NCI-H1694 (cell line): ENCODE measurements around the gene CEBPE.

Source experiments
- DNase-seq: peaks from one replicate; lab custom pipeline; 2025; lab: John Stamatoyannopoulos, UW

The CEBPE gene

GRCh38 chr14:23118506-23119362 is at the start of gene CEBPE:
Gene CEBPE (minus strand): TSS chr14:23119255. CDS start chr14:23119091, 164 bp downstream.
- DNase-seq: no peak

- no peak for DNase-seq
Observed at GRCh38 chr14:23168246-23168645, 49.2 kb upstream of the CEBPE start.

- DNase-seq: no peak
Observed at GRCh38 chr14:23167116-23167847, 48.2 kb upstream of the CEBPE start.

GRCh38 chr14:23164949-23165348 is 45.9 kb upstream of the CEBPE start:
- DNase-seq: no peak

GRCh38 chr14:23164250-23164649 is 45.2 kb upstream of the CEBPE start:
- no peak for DNase-seq

GRCh38 chr14:23163830-23164229 is 44.8 kb upstream of the CEBPE start:
- no peak for DNase-seq

GRCh38 chr14:23162800-23163199 is 43.7 kb upstream of the CEBPE start:
- no peak for DNase-seq

- DNase-seq: no peak
Observed at GRCh38 chr14:23162005-23162404, 43.0 kb upstream of the CEBPE start.

GRCh38 chr14:23160924-23161522 is 42.0 kb upstream of the CEBPE start:
- DNase-seq: no peak

GRCh38 chr14:23159532-23159931 is 40.5 kb upstream of the CEBPE start:
- DNase-seq: no peak

GRCh38 chr14:23158779-23159178 is 39.7 kb upstream of the CEBPE start:
- DNase-seq: no peak

GRCh38 chr14:23154964-23155587 is 36.0 kb upstream of the CEBPE start:
- DNase-seq: peak; percentile 37

GRCh38 chr14:23153851-23154796 is 35.1 kb upstream of the CEBPE start:
- DNase-seq: peak; percentile 8

- no peak for DNase-seq
Observed at GRCh38 chr14:23151342-23151741, 32.3 kb upstream of the CEBPE start.

- no peak for DNase-seq
Observed at GRCh38 chr14:23149745-23150144, 30.7 kb upstream of the CEBPE start.

- no peak for DNase-seq
Observed at GRCh38 chr14:23148591-23149249, 29.7 kb upstream of the CEBPE start.

- peak; percentile 84 for DNase-seq
Observed at GRCh38 chr14:23147676-23148075, 28.6 kb upstream of the CEBPE start.

GRCh38 chr14:23146980-23147379 is 27.9 kb upstream of the CEBPE start:
- no peak for DNase-seq

GRCh38 chr14:23146351-23146910 is 27.4 kb upstream of the CEBPE start:
- DNase-seq: no peak

GRCh38 chr14:23145794-23146350 is 26.8 kb upstream of the CEBPE start:
- DNase-seq: no peak
